Activated CD4-positive, alpha-beta T cell treated with anti-CD3 and anti-CD28 coated beads, Interleukin-2, amount 10 ng/mL, durations not matched to agents 24 days and 14 days (primary cell): ENCODE measurements around the gene DDAH1. TPM values are rescaled to one million over a fixed set of nuclear protein-coding genes. Genes with fewer than 3 reads are reported as not detected.

Experiments
- DNase-seq: peaks from one replicate; pipeline ENCODE4 v3.0.0; 2022
- H3K27ac Mint-ChIP-seq: one replicate; pipeline ENCODE4 v1.8.0; 2022; ENCODE audit warnings: mild to moderate bottlenecking, mixed read lengths
- H3K27me3 Mint-ChIP-seq: one replicate; pipeline ENCODE4 v1.8.0; 2022; ENCODE audit warnings: mixed read lengths
- H3K36me3 Mint-ChIP-seq: one replicate; pipeline ENCODE4 v1.8.0; 2022; ENCODE audit warnings: low read depth, mild to moderate bottlenecking, mixed read lengths
- H3K4me1 Mint-ChIP-seq: one replicate; pipeline ENCODE4 v1.8.0; 2021; ENCODE audit warnings: mixed read lengths
- H3K4me3 Mint-ChIP-seq: one replicate; pipeline ENCODE4 v1.8.0; 2022; ENCODE audit warnings: mild to moderate bottlenecking, moderate library complexity, mixed read lengths
- H3K9me3 Mint-ChIP-seq: one replicate; pipeline ENCODE4 v1.8.0; 2021; ENCODE audit warnings: mixed read lengths
- intact Hi-C: fragments of 100-400 bp; cut with micrococcal nuclease; formaldehyde crosslinking; loops from one replicate; pipeline ENCODE4 v1.15.1; 2023
- total RNA-seq: library from RNA; stranded (reverse); gene quantifications from 2 replicates; pipeline ENCODE4 v1.2.3, GENCODE V29; 2022

The DDAH1 gene
- total RNA-seq, 1 donor from 2014 or later, result not detected

- H3K36me3 Mint-ChIP-seq, result peaks cover 43% of the 10 kb centered on the region
- peaks cover 38% of the 10 kb centered on the region for H3K4me1 Mint-ChIP-seq
- H3K27me3 Mint-ChIP-seq, result no peaks in the 10 kb centered on the region
- intact Hi-C loops, result no loop called here
- no peak overlapping the region for H3K4me3 Mint-ChIP-seq
- H3K27ac Mint-ChIP-seq, result peak overlapping the region; percentile 20
- no peak for DNase-seq
- no peaks in the 10 kb centered on the region for H3K9me3 Mint-ChIP-seq
Observed at GRCh38 chr1:85273397-85273796, 191.6 kb downstream of the DDAH1 start.

DNA sequence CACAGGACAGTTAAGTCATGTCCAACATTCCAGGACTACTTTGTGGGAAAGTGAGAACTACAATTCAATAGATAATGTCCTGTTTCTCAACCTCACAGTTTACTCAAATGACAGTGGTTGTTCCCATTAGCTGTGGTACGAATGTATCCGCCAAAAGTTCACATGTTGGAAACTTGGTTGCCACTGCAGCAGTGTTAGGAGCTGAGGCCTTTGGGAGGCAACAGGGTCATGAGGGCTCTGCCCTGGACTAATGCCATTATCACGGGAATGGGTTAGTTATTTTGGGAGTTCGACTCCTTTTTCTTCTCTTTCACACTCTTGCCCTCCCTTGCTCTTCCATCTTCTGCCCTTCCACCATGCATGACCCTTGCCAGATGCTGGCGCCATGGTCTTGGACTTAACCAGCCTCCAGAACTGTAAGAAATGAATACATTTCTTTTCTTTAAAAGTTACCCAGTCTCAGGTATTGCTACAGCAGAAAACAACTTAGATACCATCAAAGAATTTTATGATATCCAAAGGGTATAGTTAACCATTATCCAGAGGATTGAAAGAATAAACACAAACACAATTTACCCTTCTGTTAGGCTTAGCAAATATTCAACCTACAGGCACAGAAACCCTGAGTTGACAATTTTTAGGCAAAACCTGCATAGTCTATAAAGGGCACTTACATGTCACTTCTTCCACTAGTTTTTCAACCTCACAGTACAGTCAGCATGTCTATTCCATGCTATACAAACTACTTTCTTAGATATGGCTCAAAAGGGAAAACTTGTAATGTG, 196.0 kb downstream of the DDAH1 start:
- Mint-ChIP-seq H3K27me3 (no peaks in the 10 kb centered on the region), H3K4me3 (no peak overlapping the region), H3K9me3 (no peaks in the 10 kb centered on the region), H3K36me3 (peaks cover 45% of the 10 kb centered on the region), H3K4me1 (peaks cover 22% of the 10 kb centered on the region), H3K27ac (no peak overlapping the region)
- intact Hi-C loops, result no loop called here
- no peak for DNase-seq

Other genes with a start within 250 kb of the DDAH1 start
- gene C1orf52, start 205.5 kb downstream of the DDAH1 start, total RNA-seq, result 29.8 and 32.3 TPM in 2 replicates
- gene BCL10, start 188.5 kb downstream of the DDAH1 start, total RNA-seq, result 25.5 and 27.8 TPM in 2 replicates
- gene CCN1, start 115.6 kb upstream of the DDAH1 start, total RNA-seq, result 0.14 and 0.21 TPM in 2 replicates
- 24.7 and 26.0 TPM in 2 replicates for gene ZNHIT6, start 243.3 kb upstream of the DDAH1 start, total RNA-seq